PC-9 (cell line): ENCODE measurements around the gene PFKP. TPM values are rescaled to one million over a fixed set of nuclear protein-coding genes. Genes with fewer than 3 reads are reported as not detected.

Experiments
- BruUV-seq: library from RNA; stranded (reverse); fragments of 400-500 nt; replicated peaks from 2 replicates; lab custom pipeline; 2021; lab: Mats Ljungman, UMichigan
- CTCF ChIA-PET: fragments of 300-600 bp; sonication (Branson Sonifier 250); formaldehyde crosslinking; loops from one replicate; lab custom pipeline; 2022; ENCODE audit warnings: antibody characterized with exemption; lab: Charles Lee
- POLR2A ChIA-PET: fragments of 300-600 bp; sonication (Branson Sonifier 250); formaldehyde crosslinking; loops from one replicate; lab custom pipeline; 2022; ENCODE audit warnings: antibody characterized with exemption; ENCODE audit not compliant: unreplicated experiment; lab: Charles Lee
- DNase-seq, 2 experiments: peaks; one replicate each; pipeline versions ENCODE4 v3.0.0 to v3.0.0-alpha.2; 2015 to 2022; ENCODE audit warnings: mixed read lengths in 1 of 2
- H2AFZ ChIP-seq: fragments of 200-600 bp; sonication (generic); 2 replicates; pipeline ENCODE4 v1.8.1; 2017; ENCODE audit warnings: antibody characterized with exemption
- H3F3A ChIP-seq: fragments of 200-600 bp; sonication (generic); 2 replicates; pipeline ENCODE4 v1.8.1; 2017; ENCODE audit warnings: antibody characterized with exemption, mild to moderate bottlenecking, low read depth; ENCODE audit not compliant: insufficient read depth
- H3K27ac ChIP-seq: fragments of 200-600 bp; sonication (generic); 2 replicates; pipeline ENCODE4 v1.6.1; 2016; ENCODE audit warnings: mixed run types
- H3K27me3 ChIP-seq: fragments of 200-600 bp; sonication (generic); 2 replicates; pipeline ENCODE4 v1.6.1; 2016; ENCODE audit warnings: low read depth, mixed run types; ENCODE audit not compliant: insufficient read depth
- H3K36me3 ChIP-seq: fragments of 200-600 bp; sonication (generic); 2 replicates; pipeline ENCODE4 v1.6.1; 2016; ENCODE audit warnings: low read depth, mixed run types
- H3K4me1 ChIP-seq: fragments of 200-600 bp; sonication (generic); replicated peaks from 2 replicates; pipeline ENCODE4 v1.6.1; 2016; ENCODE audit warnings: mixed run types; ENCODE audit not compliant: insufficient read depth
- H3K4me2 ChIP-seq: fragments of 200-600 bp; sonication (generic); 2 replicates; pipeline ENCODE4 v1.6.1; 2017; ENCODE audit warnings: mixed run types
- H3K4me3 ChIP-seq: fragments of 200-600 bp; sonication (generic); 2 replicates; pipeline ENCODE4 v1.6.1; 2016; ENCODE audit warnings: mixed run types
- H3K79me2 ChIP-seq: fragments of 200-600 bp; sonication (generic); 2 replicates; pipeline ENCODE4 v1.6.1; 2017; ENCODE audit warnings: low read depth, mixed run types
- H3K9me2 ChIP-seq: fragments of 200-600 bp; sonication (generic); 2 replicates; pipeline ENCODE4 v1.8.1; 2017; ENCODE audit warnings: mild to moderate bottlenecking; ENCODE audit not compliant: insufficient read depth
- H3K9me3 ChIP-seq: fragments of 200-600 bp; sonication (generic); 2 replicates; pipeline ENCODE4 v1.8.1; 2016; ENCODE audit warnings: low read depth; ENCODE audit not compliant: insufficient read depth
- H4K20me1 ChIP-seq: fragments of 200-600 bp; sonication (generic); 2 replicates; pipeline ENCODE4 v1.8.1; 2017; ENCODE audit not compliant: insufficient read depth
- EZH2 ChIP-seq: fragments of 200-600 bp; sonication (generic); IDR thresholded peaks from 2 replicates; pipeline ENCODE4 v1.8.0; 2017; ENCODE audit warnings: antibody characterized with exemption, low read depth
- intact Hi-C: fragments of 100-400 bp; cut with micrococcal nuclease; formaldehyde crosslinking; loops from one replicate; pipeline ENCODE4 v1.10.0; 2022; ENCODE audit not compliant: unreplicated experiment
- total RNA-seq: library from RNA; stranded (reverse); gene quantifications from 2 replicates; pipeline ENCODE4 v1.2.3, GENCODE V29; 2021
- TF ChIP-seq, protein P1 (sequence below): fragments of 200-600 bp; sonication (generic); conservative IDR thresholded peaks from 2 replicates; pipeline ENCODE4 v1.6.1; 2017; ENCODE audit warnings: mixed run types, antibody characterized with exemption, mild to moderate bottlenecking, moderate library complexity

The PFKP gene
- total RNA-seq, 1 experiment from 2014 or later: 234 TPM

DNA sequence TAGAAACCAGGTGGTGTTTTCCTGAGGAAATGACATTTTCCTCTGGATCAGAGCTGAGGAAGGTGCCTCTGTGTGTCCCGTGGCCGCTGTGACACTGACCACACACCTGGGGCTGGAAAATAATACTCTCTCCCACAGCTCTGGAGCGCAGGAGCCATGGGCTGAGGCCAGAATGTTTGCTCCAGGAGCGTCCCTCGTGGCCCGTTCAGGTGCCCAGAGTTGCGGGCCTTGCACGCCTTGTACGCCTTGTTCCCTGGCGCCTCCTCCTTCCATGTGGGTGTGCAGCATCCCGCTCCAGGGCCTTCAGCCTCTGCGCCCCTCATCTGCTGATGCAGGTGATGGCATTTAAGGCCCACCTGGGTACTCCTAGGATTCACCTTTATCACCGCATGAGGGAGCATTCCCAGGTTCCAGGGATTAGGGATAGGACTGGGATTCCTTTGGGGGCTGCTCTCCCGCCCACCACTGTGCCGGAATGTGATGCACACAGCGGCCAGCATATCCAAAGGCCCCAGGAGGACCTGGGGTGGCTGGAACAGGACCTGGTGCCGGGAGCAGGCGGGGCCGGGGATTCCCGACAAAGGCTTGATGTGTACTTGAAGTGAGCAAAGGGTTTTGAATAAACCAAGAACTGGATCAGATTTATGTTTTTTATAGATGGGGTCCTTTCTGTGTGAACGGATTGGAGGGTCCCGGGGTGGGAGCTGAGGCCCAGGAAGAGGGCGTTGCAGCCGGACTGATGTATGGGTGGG, 61.2 kb downstream of the PFKP start:
- no peaks in the 10 kb centered on the region for H3K9me2 ChIP-seq
- POLR2A ChIA-PET: no interaction called here
- DNase-seq: no peak
- CTCF ChIA-PET: interaction anchor here (0.5 kb wide), 1 partner anchor 33 kb away, joined by 12 read pairs; no protein-coding TSS in a partner anchor
- no peaks in the 10 kb centered on the region for H3K27me3 ChIP-seq
- H3K4me3 ChIP-seq: no peak overlapping the region
- no peaks in the 10 kb centered on the region for H4K20me1 ChIP-seq
- no peaks in the 10 kb centered on the region for H3K79me2 ChIP-seq
- intact Hi-C loops: no loop called here
- H2AFZ ChIP-seq: no peak overlapping the region
- H3K9me3 ChIP-seq: no peaks in the 10 kb centered on the region
- H3F3A ChIP-seq: peaks cover 6% of the 10 kb centered on the region; the same call in 1 of the 2 replicates
- TF ChIP-seq, protein P1, sequence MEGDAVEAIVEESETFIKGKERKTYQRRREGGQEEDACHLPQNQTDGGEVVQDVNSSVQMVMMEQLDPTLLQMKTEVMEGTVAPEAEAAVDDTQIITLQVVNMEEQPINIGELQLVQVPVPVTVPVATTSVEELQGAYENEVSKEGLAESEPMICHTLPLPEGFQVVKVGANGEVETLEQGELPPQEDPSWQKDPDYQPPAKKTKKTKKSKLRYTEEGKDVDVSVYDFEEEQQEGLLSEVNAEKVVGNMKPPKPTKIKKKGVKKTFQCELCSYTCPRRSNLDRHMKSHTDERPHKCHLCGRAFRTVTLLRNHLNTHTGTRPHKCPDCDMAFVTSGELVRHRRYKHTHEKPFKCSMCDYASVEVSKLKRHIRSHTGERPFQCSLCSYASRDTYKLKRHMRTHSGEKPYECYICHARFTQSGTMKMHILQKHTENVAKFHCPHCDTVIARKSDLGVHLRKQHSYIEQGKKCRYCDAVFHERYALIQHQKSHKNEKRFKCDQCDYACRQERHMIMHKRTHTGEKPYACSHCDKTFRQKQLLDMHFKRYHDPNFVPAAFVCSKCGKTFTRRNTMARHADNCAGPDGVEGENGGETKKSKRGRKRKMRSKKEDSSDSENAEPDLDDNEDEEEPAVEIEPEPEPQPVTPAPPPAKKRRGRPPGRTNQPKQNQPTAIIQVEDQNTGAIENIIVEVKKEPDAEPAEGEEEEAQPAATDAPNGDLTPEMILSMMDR: no peak
- no peak for TF ChIP-seq EZH2
- BruUV-seq: no TSS peak
- H3K36me3 ChIP-seq: no peaks in the 10 kb centered on the region; the same call in 1 of the 2 replicates
- H3K27ac ChIP-seq: no peak overlapping the region
- H3K4me2 ChIP-seq: no peak overlapping the region
- peaks cover 8% of the 10 kb centered on the region for H3K4me1 ChIP-seq

DNA sequence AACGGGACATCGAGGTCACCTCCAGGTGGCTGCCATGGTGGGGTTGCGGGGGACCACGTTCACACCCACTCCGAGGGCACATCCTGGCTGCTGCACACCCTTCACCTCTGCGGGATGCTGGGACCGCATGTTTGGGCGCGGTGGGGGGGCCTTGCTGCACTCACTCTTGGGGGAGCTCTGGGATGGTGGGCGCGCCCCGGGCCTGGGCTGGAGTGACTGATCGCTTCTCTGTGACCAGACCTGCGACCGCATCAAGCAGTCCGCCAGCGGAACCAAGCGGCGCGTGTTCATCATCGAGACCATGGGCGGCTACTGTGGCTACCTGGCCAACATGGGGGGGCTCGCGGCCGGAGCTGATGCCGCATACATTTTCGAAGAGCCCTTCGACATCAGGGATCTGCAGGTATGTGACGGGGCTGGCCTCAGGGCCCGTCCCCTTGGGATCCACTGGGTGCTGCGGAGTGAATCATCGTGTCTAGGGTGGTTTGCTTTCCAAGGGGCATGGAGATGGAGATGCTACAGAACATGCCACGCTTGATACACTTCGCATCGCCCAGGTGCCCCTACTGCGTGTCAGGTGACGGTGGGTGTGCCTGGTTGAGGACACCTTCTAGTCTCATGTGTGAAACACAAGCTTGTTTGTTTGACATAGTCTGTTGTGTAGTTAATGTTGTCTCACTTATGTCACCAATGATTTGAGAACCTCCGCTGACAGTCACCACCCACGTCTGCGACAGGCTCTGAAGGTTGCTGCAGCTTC, 62.4 kb downstream of the PFKP start:
- Histone ChIP-seq H3F3A (peaks cover 10% of the 10 kb centered on the region), H3K9me2 (no peaks in the 10 kb centered on the region), H3K27ac (no peak overlapping the region), H3K9me3 (no peaks in the 10 kb centered on the region), H4K20me1 (no peaks in the 10 kb centered on the region), H3K4me1 (peaks cover 8% of the 10 kb centered on the region), H3K4me3 (no peak overlapping the region), H3K36me3 (peaks cover 8% of the 10 kb centered on the region; the same call in 1 of the 2 replicates), H3K27me3 (no peaks in the 10 kb centered on the region), H2AFZ (no peak overlapping the region), H3K4me2 (no peak overlapping the region), H3K79me2 (no peaks in the 10 kb centered on the region)
- intact Hi-C loops: no loop called here
- POLR2A ChIA-PET: no interaction called here
- no TSS peak for BruUV-seq
- CTCF ChIA-PET: no interaction called here
- TF ChIP-seq EZH2: no peak
- TF ChIP-seq, protein P1: no peak
- DNase-seq: no peak

DNA sequence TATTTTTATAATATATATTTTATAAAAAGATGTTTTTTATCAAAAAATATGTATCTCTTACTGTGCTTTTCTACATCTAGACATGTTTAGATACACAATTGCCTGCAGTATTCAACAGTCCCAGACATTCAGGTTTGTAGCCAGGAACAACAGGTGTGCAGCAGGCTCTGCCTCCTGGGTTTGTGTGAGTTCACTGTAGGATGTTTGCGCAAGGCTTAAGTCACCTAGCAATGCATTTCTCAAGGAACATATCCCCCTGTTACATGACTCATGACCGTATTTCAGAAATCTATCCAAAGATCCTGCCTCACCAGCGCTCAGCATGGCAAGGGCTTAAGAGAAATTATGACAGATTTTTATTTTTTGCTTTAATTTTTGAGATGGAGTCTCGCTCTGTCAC, 63.8 kb downstream of the PFKP start:
- ChIA-PET CTCF (no interaction called here), POLR2A (no interaction called here)
- Histone ChIP-seq H3K9me3 (no peaks in the 10 kb centered on the region), H3K27ac (peak overlapping the region; percentile 39; the same call in 1 of the 2 replicates), H2AFZ (no peak overlapping the region), H3K4me1 (peaks cover 8% of the 10 kb centered on the region), H3K79me2 (no peaks in the 10 kb centered on the region), H3K27me3 (no peaks in the 10 kb centered on the region), H3K4me2 (no peak overlapping the region), H3K9me2 (no peaks in the 10 kb centered on the region), H4K20me1 (no peaks in the 10 kb centered on the region), H3K36me3 (peaks cover 11% of the 10 kb centered on the region; the same call in 1 of the 2 replicates), H3F3A (peaks cover 13% of the 10 kb centered on the region), H3K4me3 (no peak overlapping the region)
- TF ChIP-seq, protein P1: no peak
- TF ChIP-seq EZH2: no peak
- peak; percentile 15 to 80 for DNase-seq
- intact Hi-C loops: no loop called here
- no TSS peak for BruUV-seq
